Measurements from ENCODE around the gene TES.
"Not testable (repeated sequence)": the region's sequence is repeated elsewhere in the genome, so short reads cannot be mapped to it uniquely, and the experiment has no call there.

Gene TES

DNA sequence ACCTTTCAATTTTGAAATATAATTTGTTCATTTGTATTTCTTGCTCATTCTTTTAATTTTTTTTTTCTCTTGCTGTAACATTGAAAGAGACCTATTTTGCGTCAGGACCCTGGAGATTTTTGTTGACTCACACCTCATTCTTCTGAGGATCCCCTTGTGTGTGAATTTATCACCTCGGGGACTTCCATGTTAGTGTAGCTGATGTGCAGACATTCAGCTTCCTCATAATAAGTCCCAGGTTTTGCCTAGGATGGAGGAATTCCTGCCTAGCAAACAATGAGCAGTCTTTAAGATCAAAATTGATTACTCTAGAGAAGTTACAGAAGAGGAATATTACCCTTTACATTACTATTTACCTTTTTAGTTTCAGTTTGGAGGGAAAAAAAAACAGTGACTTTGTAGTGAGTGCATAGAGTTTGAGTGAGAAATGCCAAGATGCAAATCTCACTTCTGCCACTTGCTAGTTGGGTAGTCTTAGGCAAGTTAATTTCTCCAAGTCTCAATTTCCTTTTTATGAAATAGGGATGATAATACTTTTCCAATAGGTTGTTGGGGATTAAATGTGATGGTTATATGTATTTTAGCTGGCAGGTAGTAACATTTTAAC, 14.3 kb downstream of the TES start:
- no peak for DNase-seq

DNA sequence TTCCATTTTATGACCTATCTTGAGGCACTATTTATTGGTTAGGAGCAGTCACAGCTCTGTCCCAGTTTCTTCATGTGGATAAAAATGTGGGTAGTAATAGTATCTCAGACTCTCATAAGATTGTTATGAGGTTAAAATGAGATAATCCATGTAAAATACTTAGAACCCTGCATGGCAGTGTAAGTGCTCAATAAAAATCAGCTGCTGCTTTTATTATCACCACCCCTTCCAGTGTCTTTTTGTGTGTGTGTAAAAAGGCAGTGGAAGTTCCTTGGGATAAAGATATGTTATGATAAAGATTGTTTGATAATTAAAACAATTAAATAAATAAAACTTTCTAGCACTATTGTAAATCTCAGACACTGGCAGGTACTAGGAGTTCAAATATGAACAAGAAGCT, 15.5 kb downstream of the TES start:
- DNase-seq: no peak

DNA sequence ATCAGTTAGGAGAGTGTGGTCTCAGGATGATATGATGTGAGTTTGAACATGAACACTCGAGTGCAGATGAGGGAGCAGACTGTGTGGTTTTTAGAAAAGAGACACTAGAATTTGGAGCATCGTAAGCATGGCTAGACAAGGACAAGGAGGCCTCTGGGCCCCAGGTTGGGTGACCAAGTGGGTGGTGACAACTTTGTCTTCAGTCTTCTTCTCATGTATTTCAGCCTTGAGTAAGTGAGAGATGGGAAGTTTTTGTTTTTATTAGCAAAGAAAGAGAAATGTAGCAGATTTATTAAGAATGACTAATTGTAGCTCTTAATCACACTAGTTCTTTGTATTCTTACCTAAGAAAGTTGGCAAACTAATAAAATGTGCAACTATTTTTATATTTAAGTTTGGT, 16.3 kb downstream of the TES start:
- DNase-seq: no peak

DNA sequence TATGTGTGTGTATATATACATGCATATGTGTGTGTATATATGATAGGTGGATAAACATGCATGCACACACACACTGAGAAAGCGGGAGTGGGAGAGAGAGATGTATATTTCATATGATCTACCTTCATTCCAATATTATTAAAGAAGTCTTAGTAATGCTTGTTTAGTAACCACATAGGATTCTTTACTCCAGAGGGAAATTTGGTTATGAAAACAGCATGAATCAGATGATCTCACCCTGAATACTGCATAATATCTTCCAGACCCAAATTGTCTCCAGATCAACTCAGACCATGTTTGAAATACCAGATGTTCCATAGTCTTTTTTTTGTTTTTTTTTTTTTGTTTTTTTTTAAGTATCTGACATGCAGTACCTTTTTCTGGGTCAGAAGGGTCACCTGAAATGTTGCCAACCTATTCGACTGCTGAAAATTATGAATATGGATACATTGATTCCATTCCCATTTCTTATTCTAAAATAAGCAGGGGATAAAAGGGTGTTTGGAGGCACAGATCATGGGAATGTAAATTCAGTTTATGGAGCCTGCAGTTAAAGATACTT, 17.4 kb downstream of the TES start:
- DNase-seq: no peak

DNA sequence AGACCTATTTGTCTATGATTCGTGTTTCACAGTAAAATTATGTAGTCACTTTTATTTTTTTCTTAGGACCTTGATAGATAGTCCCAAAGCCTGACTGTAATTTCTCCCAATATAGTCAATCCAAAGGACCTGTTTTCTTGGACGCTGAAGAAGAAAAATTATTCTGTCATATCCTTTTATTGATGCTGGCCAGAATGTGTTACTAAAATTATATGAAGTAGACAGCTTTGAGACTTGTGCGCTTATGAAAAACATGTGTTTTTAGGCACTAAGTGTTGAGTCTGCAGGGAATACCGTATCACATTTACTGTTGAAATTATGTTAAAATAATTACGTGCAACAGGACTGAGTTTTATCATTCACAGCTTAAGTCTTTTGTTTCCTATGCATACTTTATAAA, 17.9 kb downstream of the TES start:
- no peak for DNase-seq

DNA sequence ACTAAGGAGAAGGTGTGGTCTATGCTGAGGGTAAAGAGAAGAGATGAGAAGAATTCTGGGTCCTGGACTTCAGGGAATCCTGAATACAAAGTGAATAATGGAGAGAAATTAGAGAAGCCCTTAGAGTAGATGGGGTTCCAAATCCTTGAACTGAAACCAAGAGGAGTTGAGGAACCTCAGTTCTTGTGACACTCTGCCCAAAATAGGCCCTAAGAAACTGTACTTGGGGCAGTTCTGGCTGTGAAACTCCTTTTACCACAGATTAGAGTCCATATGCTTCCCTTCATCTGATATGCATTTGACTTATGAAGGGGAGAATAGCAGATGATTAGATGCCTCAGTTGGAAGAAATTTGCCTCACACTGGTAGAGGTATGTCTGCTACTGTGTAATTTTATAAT, 19.0 kb downstream of the TES start:
- no peak for DNase-seq

DNA sequence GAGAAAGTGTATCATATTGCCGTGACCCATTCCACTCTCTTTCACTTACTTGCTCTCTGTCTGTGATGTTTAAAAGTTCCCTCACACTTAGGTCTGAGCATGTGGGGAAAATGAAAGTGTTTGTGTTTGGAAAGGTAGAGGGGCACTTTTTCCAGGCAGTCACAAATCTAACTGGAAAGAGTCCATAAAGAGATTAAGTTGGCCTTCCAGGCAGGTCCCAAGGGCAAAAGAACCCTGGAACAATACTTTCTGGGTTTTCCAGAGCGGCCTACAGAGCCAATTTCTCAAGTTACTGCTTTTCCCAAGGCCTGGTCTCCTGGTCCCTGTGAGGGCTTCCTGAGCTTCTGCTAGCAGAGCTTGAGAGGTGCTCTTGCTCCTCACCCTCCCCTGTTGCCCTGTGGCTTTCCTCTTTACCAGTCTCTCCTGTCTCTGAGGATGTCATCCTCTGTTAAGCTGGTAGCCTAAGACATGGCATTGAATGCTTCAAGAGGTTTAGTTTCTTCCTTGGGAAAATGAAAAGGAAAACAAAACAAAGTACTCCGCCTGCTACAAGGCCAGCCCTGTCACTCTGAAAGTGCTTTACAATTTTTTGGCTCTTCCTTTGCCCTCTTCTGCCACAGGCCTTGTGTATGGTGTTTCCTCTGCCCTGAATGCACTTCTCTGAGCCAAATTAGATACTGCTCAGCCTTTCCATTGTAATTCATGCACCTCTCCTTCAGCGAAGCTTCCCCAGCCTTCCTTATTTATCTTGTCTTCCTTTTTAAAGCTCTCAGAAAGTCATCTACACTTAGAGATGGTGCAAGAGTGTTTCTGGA, 20.1 kb downstream of the TES start:
- DNase-seq: no peak

DNA sequence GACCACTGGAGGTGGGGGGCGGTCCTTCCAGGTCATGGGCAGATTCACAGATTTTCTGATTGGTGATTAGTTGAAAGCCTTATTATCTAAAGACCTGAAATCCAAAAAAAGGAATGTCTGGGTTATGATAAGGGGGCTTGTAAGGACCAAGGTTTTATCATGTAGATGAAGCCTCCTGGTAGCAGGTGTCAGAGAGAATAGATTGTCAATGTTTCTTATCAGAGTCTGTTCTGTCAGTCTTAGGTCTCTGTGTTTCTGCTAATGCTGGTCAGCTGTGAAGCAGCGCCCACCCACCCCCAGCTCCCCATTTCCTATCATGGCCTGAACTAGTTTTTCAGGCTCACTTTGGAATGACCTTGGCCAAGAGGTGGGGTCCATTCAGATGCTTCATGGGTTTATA, 21.2 kb downstream of the TES start:
- DNase-seq: no peak

DNA sequence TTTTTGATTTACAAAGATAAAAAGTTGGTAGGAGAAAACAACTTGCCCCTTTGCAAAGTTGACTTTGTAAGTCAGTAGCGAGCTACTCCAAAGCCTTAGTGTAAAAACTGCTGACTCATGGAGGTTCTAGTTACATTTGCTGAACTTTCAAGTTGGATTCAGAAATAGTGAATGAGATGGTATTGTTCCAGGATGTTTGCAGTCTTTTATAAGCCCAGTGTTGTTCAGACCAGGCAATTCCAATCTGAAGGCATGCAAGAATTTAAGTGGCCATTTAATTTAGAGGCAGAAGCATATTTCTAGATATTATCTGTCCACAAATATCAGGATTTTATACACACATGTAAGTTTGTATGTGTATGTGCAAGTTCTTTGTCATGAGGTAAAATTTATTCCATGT, 21.6 kb downstream of the TES start:
- DNase-seq: peak in 1 of 3 experiments; percentile 17

DNA sequence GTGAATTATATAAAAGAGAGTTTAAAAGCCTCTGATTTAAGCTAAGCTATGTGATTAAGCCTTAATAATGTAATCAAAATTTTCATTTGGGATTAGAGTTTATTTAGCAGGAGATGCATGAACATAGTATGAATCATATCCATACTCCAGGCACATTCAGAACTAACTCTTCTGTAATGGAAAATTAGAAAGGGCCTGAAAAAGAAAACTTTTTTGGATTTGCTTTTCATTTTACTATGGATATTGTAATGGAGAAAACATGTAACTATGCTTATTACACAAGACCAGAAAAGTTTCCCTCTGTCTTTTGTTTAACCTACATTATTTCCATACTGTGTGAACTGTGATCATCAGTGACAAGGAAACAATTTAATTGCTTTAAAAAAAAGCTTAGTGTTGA, 22.0 kb downstream of the TES start:
- DNase-seq: no peak

DNA sequence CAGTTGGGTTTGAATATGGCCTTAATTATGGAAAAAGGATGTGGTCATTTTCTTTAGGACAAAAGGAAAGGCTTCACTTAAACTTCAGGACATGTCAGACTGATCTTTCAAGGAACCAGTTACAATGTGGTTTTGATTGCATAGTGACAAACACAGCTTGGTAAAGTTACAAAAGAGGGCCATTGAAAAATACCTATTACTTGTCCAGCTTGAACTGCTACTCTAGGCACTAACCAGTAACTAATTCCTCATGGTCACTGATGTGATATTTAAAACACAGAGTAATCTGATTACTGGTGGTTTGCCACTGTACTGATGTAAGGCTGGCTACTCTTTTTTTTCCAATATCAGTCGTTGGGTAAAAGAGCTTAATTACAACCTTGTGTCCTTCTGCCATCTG, 22.6 kb downstream of the TES start:
- peak in 1 of 3 experiments; percentile 13 for DNase-seq

DNA sequence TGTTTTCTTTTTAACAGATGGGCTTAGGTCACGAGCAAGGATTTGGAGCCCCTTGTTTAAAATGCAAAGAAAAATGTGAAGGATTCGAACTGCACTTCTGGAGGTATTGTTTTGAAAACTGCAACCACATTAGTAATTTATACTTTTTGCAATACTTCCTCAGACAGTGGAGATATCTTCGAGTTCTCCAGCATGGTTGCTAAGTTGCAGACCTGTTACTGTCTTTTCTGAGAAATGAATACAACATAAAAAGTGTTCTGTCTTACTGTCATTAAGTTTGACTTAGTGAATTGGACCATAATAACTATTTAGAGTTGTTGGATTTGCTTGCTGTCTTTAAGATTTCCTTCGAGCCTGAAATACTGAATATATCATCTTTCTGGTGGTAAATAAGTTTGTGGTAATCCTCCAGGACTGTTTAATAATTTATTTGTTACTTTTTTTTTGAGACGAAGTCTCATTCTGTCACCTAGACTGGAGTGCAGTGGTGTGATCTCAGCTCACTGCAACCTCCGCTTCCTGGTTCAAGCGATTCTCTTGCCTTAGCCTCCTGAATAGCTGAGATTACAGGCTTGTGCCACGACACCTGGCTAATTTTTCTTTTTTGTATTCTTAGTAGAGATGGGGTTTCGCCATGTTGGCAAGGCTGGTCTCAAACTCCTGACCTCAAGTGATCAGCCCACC, 24.3 kb downstream of the TES start:
- no peak for DNase-seq

DNA sequence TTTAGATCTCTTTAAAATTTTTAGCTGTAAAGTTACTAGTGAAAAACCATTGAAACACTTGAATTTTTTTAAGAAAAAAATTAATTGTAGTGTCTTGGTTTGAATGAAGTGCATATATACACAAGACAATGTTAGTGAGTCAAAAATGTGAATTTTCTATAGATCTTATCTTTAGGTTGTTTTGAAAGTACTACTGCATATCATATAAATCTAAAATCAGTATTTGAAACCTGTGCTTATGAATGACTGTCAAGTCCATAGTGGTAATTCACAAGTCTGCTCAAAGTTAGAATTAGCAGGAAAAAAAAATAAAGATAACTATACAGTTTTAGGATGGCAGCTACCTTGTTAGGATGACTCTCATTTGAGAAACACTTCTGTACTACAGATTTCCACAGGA, 25.0 kb downstream of the TES start:
- DNase-seq: no peak

DNA sequence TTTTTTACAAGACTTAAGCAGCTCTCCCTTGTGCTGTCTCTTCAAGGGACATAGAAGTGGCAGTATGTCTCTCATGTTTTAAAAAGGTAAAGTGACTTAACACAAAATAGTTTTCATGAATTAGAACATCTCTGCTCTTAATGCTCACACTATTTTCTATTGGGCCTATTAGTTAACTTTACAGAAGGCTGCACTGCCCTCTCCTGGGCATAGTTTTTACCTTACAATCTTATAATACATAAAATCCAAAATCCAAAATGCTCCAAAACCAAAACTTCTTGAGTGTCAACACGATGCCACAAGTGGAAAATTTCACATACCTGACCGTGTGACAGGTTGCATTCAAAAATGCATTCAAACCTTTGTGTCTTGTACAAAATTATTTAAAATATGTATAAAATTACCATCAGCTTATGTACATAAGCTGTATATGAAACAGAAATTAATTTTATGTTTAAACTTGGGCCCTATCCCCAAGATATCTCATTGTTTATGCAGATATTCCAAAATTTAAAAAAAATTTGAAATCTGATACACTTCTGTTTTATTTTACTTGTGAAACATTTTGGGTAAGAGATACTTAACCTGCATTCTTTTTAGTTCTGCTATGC, 25.8 kb downstream of the TES start:
- peak; percentile 18 to 79 (median 25) for DNase-seq

DNA sequence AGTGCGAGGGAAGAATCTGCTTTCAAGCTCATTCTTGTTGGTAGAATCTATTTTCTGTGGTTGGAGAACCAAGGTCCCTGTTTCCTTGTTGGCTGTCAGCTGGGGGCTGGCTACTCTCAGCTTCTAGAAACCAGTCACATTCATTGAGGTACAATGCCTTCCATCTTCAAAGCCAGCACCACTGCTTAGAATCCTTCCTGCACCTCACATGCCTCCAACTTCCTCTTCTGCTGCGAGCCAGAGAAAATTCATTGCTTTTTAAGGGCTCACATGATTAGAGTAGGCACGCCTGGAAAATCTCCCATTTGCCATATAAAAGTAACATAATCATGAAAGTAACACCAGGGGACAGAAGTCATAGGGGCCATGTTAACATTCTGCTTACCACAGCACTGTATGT, 28.7 kb downstream of the TES start:
- no peak for DNase-seq

DNA sequence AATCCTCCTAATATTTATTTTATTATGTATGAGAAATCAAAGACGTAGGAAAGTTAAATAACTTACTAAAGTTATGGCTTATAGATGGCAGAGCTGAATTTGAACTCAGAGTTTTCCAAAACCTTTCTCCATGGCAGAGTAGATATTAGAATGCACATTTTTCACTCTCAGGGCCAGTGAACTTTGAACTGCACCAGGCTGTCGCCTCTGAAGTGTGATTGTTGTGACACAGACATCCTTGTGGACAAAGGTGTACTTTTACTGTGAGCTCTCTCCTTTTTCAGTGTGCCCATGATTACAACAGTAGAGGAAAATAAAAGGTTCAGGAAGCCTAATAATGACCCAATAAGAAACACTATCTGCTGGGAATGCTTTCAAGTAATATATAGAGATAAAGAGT, 29.1 kb downstream of the TES start:
- DNase-seq: peak in 2 of 3 experiments; percentile 24 to 84

DNA sequence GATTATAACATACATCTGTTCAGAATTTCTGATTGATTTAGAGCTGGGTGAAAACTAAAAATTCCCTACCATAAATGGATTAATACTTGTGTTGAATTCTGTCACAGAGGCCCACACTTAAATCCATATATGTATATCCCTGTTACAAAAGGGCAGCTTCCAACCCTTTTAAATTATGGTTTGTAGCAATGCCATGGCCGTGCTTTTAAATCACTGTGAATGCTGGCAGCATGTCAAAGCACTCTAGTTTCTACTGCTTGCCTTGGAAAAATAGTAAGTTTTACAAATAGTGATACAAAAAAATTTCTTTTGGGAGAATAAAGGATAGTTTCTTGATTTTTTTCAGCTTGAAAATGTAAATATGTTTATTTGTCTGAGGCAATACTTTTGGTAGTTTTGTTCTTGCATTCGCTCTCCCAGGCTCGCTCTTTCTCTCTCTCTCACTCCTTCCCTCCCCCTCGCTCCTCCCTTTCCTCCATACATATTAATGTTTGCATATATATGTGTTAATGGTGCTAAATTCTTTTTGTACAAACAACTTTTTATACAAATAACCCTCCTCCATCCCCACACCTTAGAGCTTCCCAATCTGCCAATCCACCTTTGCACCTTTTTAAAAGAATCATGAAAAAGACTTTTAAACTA, 29.8 kb downstream of the TES start:
- DNase-seq: peak in 2 of 3 experiments; percentile 22 to 84

DNA sequence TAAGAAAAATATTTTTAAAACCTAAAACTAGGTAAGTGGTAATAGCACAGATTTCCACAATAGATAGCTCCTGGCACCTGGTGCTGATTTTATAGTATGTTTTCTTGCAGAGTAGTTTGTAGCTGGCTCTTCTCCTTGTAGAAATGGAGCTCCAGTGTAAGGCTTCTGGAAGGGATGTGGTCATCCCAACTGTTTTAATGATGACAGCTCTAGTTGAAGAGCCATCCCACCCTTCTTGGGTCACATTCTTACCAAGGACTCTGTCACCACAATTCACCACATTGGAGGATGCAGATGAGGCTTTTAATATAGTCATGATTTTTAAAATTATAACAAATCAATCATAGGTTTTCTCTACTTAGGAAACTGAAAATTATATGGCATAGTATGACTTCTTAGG, 31.0 kb downstream of the TES start:
- no peak for DNase-seq

DNA sequence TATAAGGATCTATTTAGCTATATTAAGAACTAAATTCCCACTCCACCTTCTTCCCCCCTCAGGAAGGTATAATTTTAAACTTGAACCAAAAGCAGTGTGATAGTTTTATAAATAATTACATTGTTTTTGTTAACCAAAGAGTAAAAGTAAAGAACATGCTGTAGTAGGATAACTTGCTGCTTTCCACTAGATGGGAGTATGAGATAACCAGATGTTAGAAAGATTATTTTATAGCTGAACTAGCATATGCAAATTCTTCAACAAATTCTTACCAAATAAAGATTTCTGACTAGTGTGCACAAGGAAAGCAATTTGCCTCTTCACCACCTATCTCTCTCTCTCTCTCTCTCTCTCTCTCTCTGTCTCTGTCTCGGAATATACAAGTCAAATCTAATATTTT, 31.8 kb downstream of the TES start:
- DNase-seq: no peak

DNA sequence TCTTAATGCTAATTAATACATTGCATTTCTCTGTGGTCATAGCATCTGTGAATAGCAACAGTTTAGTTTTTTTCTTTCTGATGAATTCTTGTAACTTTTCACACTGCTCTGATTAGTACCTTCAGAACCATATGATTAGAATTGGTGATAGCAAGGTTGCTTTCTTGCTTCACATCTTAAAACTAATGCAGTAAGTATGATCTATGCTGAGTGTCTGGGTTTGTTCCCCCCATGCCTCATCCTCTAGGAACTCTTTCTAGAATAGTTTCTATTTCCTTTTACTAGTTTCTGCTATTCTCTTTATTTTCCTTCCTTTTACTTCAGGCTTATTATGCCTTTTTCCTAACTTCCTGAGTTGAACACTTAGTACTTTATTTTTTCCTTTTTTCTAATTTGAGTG, 32.4 kb downstream of the TES start:
- no peak for DNase-seq

DNA sequence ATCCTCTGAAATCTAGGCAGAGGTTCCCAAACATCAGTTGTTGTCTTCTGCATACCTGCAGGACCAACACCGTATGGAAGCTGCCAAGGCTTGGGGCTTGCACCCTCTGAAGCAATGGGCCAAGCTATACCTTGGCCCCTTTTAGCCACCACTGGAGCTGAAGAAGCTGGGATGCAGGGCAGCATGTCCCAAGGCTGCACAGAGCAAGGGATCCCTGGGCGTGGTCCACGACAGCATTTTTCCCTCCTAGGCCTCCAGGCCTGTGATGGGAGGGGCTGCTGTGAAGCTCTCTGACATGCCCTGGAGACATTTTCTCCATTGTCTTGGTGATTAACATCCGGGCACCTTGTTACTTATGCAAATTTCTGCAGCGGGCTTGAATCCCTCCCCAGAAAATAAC, 34.5 kb downstream of the TES start:
- DNase-seq: not testable (repeated sequence)

DNA sequence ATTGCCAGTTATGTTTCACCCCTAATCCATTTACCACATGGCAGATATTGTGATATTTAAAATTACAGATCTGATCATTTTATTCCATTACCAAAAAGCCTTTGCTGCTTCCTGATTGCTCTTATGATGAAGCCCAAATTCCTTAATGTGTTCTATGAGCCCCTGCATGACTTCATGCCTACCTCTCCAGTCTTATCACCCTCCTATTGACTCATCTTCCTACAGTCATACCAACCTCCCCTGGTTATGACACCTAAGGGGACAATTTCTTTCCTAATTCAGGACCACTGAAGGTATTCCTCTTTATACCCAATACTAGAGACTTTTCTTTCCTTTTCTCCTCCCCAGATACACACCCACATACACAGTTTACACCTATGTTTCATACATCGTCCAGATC, 36.0 kb downstream of the TES start:
- no peak for DNase-seq
